GM12878 (cell line): ENCODE results near the gene MYCBP2. TPM values are rescaled to one million over a fixed set of nuclear protein-coding genes. Genes with fewer than 3 reads are reported as not detected.

Experiments
- HDAC6 ChIP-seq: fragments of 200-600 bp; sonication (generic); IDR thresholded peaks from one replicate; pipeline ENCODE4 v1.8.0; 2017; ENCODE audit warnings: antibody characterized with exemption; ENCODE audit not compliant: unreplicated experiment
- JUNB ChIP-seq: IDR thresholded peaks from 2 replicates; pipeline ENCODE4 v1.6.1; 2016; ENCODE audit warnings: antibody characterized with exemption, mild to moderate bottlenecking
- JUND ChIP-seq: IDR thresholded peaks from 2 replicates; pipeline ENCODE4 v1.6.1; 2012; ENCODE audit warnings: low read depth, mild to moderate bottlenecking, low read length, improper control_type of control experiment, moderate library complexity
- LARP7 ChIP-seq: fragments of 450-650 bp; IDR thresholded peaks from 2 replicates; pipeline ENCODE4 v1.6.1; 2017; ENCODE audit warnings: mild to moderate bottlenecking
- NBN ChIP-seq: fragments of 450-650 bp; IDR thresholded peaks from 2 replicates; pipeline ENCODE4 v1.6.1; 2016
- NFYA ChIP-seq: IDR thresholded peaks from 2 replicates; pipeline ENCODE4 v1.6.1; 2011; ENCODE audit warnings: low read depth, mild to moderate bottlenecking, low read length, improper control_type of control experiment, borderline replicate concordance
- POLR2AphosphoS5 ChIP-seq: IDR thresholded peaks from 2 replicates; pipeline ENCODE4 v1.6.1; 2011; ENCODE audit warnings: mild to moderate bottlenecking, low read length, inconsistent platforms
- RBBP5 ChIP-seq: fragments of 200-600 bp; sonication (generic); conservative IDR thresholded peaks from 2 replicates; pipeline ENCODE4 v1.6.1; 2016
- SMARCA5 ChIP-seq: fragments of 450-650 bp; IDR thresholded peaks from 2 replicates; pipeline ENCODE4 v1.6.1; 2017; ENCODE audit warnings: mild to moderate bottlenecking
- WRNIP1 ChIP-seq: IDR thresholded peaks from 2 replicates; pipeline ENCODE4 v1.6.1; 2011; ENCODE audit warnings: low read depth, low read length, improper control_type of control experiment, borderline replicate concordance
- ZNF217 ChIP-seq: fragments of 450-650 bp; IDR thresholded peaks from 2 replicates; pipeline ENCODE4 v1.6.1; 2017; ENCODE audit warnings: antibody characterized with exemption, mild to moderate bottlenecking
- polyA plus RNA-seq, 11 experiments: library from polyadenylated mRNA; depleted of rRNA in 4 of 11; unstranded in 6 of 11; stranded (reverse) in 5 of 11; fragments of >200 nt; fragmentation: Nextera tagmentation in 4 of 11; fragmentation: Illumina TruSeq in 1 of 11; extraction: Ambion mirVana in 4 of 11; extraction: Trizol in 1 of 11; gene quantifications; 1 replicate in 1 of 11; 2 replicates in 10 of 11; pipeline versions ENCODE4 v1.2.1 to v1.2.3, GENCODE V29; 2011 to 2016; ENCODE audit warnings: inconsistent platforms in 2 of 11, missing spikeins in 2 of 11, low read depth in 1 of 11
- total RNA-seq, 4 experiments: library from RNA; depleted of rRNA in 3 of 4; stranded (reverse); fragments of >200 nt in 3 of 4; fragmentation: Illumina TruSeq in 1 of 4; extraction: Trizol in 1 of 4; gene quantifications; 2 replicates each; pipeline versions ENCODE4 v1.2.1 to v1.2.3, GENCODE V29; 2013 to 2021
- TF ChIP-seq, protein P1 (sequence below): fragments of 450-650 bp; IDR thresholded peaks from 2 replicates; pipeline ENCODE4 v1.6.1; 2017; ENCODE audit warnings: low read depth, mild to moderate bottlenecking, moderate library complexity
- TF ChIP-seq, protein P2 (sequence below): fragments of 450-650 bp; conservative IDR thresholded peaks from 2 replicates; pipeline ENCODE4 v1.6.1; 2017; ENCODE audit warnings: mild to moderate bottlenecking, moderate library complexity
- TF ChIP-seq, protein P3 (sequence below): IDR thresholded peaks from 2 replicates; pipeline ENCODE4 v1.6.1; 2012; ENCODE audit warnings: mild to moderate bottlenecking, low read depth, low read length
- TF ChIP-seq, protein P4 (sequence below): fragments of 450-650 bp; IDR thresholded peaks from 2 replicates; pipeline ENCODE4 v1.6.1; 2016; ENCODE audit warnings: mild to moderate bottlenecking
- TF ChIP-seq, protein P5 (sequence below): fragments of 450-650 bp; IDR thresholded peaks from 2 replicates; pipeline ENCODE4 v1.6.1; 2017; ENCODE audit warnings: mild to moderate bottlenecking, moderate library complexity

The MYCBP2 gene
- total and polyA plus RNA-seq, 10 of the 15 experiments (the other 5 are each of a cell fraction or from before 2014, with no cell fraction given) = 51.9 to 152 (median 98.2) TPM

DNA sequence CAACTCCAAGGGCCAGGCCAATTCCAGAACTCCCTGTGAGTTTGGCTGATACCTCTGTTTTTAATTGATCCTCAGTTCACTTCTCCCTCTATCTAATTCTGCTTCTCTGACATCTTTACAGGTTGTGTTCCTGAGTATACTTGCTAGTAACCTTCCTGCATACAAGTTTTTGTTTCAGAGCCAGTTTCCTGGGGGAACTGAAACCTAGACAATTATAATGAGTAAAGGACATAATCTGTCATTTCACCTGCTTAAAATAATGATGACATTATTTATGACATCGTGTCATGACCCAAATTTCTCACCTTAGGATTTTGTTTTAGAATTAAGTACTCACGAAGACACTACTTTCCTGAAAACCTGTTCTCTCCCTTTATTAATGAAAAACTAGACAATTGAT, 12.5 kb upstream of the MYCBP2 start (continued):
- no peak for TF ChIP-seq LARP7
- no peak for TF ChIP-seq HDAC6
- no peak for TF ChIP-seq ZNF217
- TF ChIP-seq, protein P1, sequence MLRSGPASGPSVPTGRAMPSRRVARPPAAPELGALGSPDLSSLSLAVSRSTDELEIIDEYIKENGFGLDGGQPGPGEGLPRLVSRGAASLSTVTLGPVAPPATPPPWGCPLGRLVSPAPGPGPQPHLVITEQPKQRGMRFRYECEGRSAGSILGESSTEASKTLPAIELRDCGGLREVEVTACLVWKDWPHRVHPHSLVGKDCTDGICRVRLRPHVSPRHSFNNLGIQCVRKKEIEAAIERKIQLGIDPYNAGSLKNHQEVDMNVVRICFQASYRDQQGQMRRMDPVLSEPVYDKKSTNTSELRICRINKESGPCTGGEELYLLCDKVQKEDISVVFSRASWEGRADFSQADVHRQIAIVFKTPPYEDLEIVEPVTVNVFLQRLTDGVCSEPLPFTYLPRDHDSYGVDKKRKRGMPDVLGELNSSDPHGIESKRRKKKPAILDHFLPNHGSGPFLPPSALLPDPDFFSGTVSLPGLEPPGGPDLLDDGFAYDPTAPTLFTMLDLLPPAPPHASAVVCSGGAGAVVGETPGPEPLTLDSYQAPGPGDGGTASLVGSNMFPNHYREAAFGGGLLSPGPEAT = peak; percentile 61; the same call in 1 of the 2 replicates
- TF ChIP-seq, protein P2, sequence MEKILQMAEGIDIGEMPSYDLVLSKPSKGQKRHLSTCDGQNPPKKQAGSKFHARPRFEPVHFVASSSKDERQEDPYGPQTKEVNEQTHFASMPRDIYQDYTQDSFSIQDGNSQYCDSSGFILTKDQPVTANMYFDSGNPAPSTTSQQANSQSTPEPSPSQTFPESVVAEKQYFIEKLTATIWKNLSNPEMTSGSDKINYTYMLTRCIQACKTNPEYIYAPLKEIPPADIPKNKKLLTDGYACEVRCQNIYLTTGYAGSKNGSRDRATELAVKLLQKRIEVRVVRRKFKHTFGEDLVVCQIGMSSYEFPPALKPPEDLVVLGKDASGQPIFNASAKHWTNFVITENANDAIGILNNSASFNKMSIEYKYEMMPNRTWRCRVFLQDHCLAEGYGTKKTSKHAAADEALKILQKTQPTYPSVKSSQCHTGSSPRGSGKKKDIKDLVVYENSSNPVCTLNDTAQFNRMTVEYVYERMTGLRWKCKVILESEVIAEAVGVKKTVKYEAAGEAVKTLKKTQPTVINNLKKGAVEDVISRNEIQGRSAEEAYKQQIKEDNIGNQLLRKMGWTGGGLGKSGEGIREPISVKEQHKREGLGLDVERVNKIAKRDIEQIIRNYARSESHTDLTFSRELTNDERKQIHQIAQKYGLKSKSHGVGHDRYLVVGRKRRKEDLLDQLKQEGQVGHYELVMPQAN = no peak
- no peak for TF ChIP-seq POLR2AphosphoS5
- no peak for TF ChIP-seq NFYA
- no peak for TF ChIP-seq RBBP5
- TF ChIP-seq, protein P3, sequence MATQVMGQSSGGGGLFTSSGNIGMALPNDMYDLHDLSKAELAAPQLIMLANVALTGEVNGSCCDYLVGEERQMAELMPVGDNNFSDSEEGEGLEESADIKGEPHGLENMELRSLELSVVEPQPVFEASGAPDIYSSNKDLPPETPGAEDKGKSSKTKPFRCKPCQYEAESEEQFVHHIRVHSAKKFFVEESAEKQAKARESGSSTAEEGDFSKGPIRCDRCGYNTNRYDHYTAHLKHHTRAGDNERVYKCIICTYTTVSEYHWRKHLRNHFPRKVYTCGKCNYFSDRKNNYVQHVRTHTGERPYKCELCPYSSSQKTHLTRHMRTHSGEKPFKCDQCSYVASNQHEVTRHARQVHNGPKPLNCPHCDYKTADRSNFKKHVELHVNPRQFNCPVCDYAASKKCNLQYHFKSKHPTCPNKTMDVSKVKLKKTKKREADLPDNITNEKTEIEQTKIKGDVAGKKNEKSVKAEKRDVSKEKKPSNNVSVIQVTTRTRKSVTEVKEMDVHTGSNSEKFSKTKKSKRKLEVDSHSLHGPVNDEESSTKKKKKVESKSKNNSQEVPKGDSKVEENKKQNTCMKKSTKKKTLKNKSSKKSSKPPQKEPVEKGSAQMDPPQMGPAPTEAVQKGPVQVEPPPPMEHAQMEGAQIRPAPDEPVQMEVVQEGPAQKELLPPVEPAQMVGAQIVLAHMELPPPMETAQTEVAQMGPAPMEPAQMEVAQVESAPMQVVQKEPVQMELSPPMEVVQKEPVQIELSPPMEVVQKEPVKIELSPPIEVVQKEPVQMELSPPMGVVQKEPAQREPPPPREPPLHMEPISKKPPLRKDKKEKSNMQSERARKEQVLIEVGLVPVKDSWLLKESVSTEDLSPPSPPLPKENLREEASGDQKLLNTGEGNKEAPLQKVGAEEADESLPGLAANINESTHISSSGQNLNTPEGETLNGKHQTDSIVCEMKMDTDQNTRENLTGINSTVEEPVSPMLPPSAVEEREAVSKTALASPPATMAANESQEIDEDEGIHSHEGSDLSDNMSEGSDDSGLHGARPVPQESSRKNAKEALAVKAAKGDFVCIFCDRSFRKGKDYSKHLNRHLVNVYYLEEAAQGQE = no peak
- no peak for TF ChIP-seq JUND
- no peak for TF ChIP-seq NBN
- TF ChIP-seq, protein P4, sequence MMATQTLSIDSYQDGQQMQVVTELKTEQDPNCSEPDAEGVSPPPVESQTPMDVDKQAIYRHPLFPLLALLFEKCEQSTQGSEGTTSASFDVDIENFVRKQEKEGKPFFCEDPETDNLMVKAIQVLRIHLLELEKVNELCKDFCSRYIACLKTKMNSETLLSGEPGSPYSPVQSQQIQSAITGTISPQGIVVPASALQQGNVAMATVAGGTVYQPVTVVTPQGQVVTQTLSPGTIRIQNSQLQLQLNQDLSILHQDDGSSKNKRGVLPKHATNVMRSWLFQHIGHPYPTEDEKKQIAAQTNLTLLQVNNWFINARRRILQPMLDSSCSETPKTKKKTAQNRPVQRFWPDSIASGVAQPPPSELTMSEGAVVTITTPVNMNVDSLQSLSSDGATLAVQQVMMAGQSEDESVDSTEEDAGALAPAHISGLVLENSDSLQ = peak; percentile 80
- TF ChIP-seq, protein P5, sequence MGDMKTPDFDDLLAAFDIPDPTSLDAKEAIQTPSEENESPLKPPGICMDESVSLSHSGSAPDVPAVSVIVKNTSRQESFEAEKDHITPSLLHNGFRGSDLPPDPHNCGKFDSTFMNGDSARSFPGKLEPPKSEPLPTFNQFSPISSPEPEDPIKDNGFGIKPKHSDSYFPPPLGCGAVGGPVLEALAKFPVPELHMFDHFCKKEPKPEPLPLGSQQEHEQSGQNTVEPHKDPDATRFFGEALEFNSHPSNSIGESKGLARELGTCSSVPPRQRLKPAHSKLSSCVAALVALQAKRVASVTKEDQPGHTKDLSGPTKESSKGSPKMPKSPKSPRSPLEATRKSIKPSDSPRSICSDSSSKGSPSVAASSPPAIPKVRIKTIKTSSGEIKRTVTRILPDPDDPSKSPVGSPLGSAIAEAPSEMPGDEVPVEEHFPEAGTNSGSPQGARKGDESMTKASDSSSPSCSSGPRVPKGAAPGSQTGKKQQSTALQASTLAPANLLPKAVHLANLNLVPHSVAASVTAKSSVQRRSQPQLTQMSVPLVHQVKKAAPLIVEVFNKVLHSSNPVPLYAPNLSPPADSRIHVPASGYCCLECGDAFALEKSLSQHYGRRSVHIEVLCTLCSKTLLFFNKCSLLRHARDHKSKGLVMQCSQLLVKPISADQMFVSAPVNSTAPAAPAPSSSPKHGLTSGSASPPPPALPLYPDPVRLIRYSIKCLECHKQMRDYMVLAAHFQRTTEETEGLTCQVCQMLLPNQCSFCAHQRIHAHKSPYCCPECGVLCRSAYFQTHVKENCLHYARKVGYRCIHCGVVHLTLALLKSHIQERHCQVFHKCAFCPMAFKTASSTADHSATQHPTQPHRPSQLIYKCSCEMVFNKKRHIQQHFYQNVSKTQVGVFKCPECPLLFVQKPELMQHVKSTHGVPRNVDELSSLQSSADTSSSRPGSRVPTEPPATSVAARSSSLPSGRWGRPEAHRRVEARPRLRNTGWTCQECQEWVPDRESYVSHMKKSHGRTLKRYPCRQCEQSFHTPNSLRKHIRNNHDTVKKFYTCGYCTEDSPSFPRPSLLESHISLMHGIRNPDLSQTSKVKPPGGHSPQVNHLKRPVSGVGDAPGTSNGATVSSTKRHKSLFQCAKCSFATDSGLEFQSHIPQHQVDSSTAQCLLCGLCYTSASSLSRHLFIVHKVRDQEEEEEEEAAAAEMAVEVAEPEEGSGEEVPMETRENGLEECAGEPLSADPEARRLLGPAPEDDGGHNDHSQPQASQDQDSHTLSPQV = 0 out of 2 replicates have a peak, but pooled peaks have one; percentile 41
- no peak for TF ChIP-seq WRNIP1
- TF ChIP-seq SMARCA5 = no peak
- TF ChIP-seq JUNB = peak; percentile 66
